ENCODE measurements around the gene NAPB.

Gene NAPB

GRCh38 chr20:23434521-23435313 is 13.4 kb upstream of the NAPB start:
- Histone ChIP-seq H3K4me3 (ENCODE audit: low read length, poor library complexity, severe bottlenecking) (no peak overlapping the region), H3K9me3 (ENCODE audit: insufficient read depth, low read depth, low read length) (no peaks in the 10 kb centered on the region)

GRCh38 chr20:23433628-23434027 is 12.3 kb upstream of the NAPB start:
- H3K9ac ChIP-seq (ENCODE audit: low read depth, low read length, poor library complexity, severe bottlenecking) = no peak overlapping the region
- no peaks in the 10 kb centered on the region for H3K36me3 ChIP-seq (ENCODE audit: insufficient read depth, low read length)
- TF ChIP-seq EZH2phosphoT487 (IDR thresholded peaks at IDR 0.05; ENCODE audit: borderline replicate concordance) = no peak
- TF ChIP-seq CTCF (conservative IDR thresholded peaks at IDR 0.05; ENCODE audit: low read length) = no peak
- H3F3A ChIP-seq (ENCODE audit: low read depth) = no peaks in the 10 kb centered on the region
- no peaks in the 10 kb centered on the region for H3K9me3 ChIP-seq (ENCODE audit: insufficient read depth, low read depth, low read length)
- H4K20me1 ChIP-seq (ENCODE audit: insufficient read depth, low read length, poor library complexity, severe bottlenecking) = no peaks in the 10 kb centered on the region
- H2AFZ ChIP-seq (ENCODE audit: low read length) = no peak overlapping the region
- H3K4me3 ChIP-seq (ENCODE audit: low read length, poor library complexity, severe bottlenecking) = no peak overlapping the region
- H3K4me2 ChIP-seq (ENCODE audit: low read depth, low read length, poor library complexity, severe bottlenecking) = no peak overlapping the region
- H3K79me2 ChIP-seq (ENCODE audit: insufficient read depth, low read length) = no peaks in the 10 kb centered on the region
- H3K9me2 ChIP-seq (replicated peaks; ENCODE audit: low read depth, low read length) = no peaks in the 10 kb centered on the region
- H3K27me3 ChIP-seq (ENCODE audit: insufficient read depth, low read length, poor library complexity, severe bottlenecking) = no peaks in the 10 kb centered on the region
- H3K4me1 ChIP-seq (ENCODE audit: insufficient read depth, low read length, poor library complexity, severe bottlenecking) = no peaks in the 10 kb centered on the region

More at GRCh38 chr20:23434521-23435313, 13.4 kb upstream of the NAPB start:
- no peak overlapping the region for H3K9ac ChIP-seq (ENCODE audit: low read depth, low read length, poor library complexity, severe bottlenecking)
- H3K36me3 ChIP-seq (ENCODE audit: insufficient read depth, low read length) = no peaks in the 10 kb centered on the region
- H3F3A ChIP-seq (ENCODE audit: low read depth) = no peaks in the 10 kb centered on the region
- no peaks in the 10 kb centered on the region for H3K27me3 ChIP-seq (ENCODE audit: insufficient read depth, low read length, poor library complexity, severe bottlenecking)
- no peaks in the 10 kb centered on the region for H4K20me1 ChIP-seq (ENCODE audit: insufficient read depth, low read length, poor library complexity, severe bottlenecking)
- TF ChIP-seq EZH2phosphoT487 (IDR thresholded peaks at IDR 0.05; ENCODE audit: borderline replicate concordance) (no peak), CTCF (conservative IDR thresholded peaks at IDR 0.05; ENCODE audit: low read length) (no peak)
- no peaks in the 10 kb centered on the region for H3K9me2 ChIP-seq (replicated peaks; ENCODE audit: low read depth, low read length)
- H3K4me1 ChIP-seq (ENCODE audit: insufficient read depth, low read length, poor library complexity, severe bottlenecking) = no peaks in the 10 kb centered on the region
- no peak overlapping the region for H2AFZ ChIP-seq (ENCODE audit: low read length)
- no peak overlapping the region for H3K4me2 ChIP-seq (ENCODE audit: low read depth, low read length, poor library complexity, severe bottlenecking)
- no peaks in the 10 kb centered on the region for H3K79me2 ChIP-seq (ENCODE audit: insufficient read depth, low read length)

GRCh38 chr20:23425129-23425528 is 3.8 kb upstream of the NAPB start:
- Histone ChIP-seq H3K79me2 (ENCODE audit: insufficient read depth, low read length) (peaks cover 11% of the 10 kb centered on the region), H3K9me3 (ENCODE audit: insufficient read depth, low read depth, low read length) (no peaks in the 10 kb centered on the region), H3K4me3 (ENCODE audit: low read length, poor library complexity, severe bottlenecking) (no peak overlapping the region), H3K9me2 (replicated peaks; ENCODE audit: low read depth, low read length) (no peaks in the 10 kb centered on the region), H3F3A (ENCODE audit: low read depth) (0 out of 2 replicates have a peak, but pooled peaks cover 5% of the 10 kb centered on the region), H3K4me2 (ENCODE audit: low read depth, low read length, poor library complexity, severe bottlenecking) (no peak overlapping the region), H3K4me1 (ENCODE audit: insufficient read depth, low read length, poor library complexity, severe bottlenecking) (peaks cover 28% of the 10 kb centered on the region), H3K27me3 (ENCODE audit: insufficient read depth, low read length, poor library complexity, severe bottlenecking) (no peaks in the 10 kb centered on the region), H3K36me3 (ENCODE audit: insufficient read depth, low read length) (no peaks in the 10 kb centered on the region), H4K20me1 (ENCODE audit: insufficient read depth, low read length, poor library complexity, severe bottlenecking) (peaks cover 2% of the 10 kb centered on the region), H2AFZ (ENCODE audit: low read length) (no peak overlapping the region), H3K9ac (ENCODE audit: low read depth, low read length, poor library complexity, severe bottlenecking) (no peak overlapping the region)
- TF ChIP-seq CTCF (conservative IDR thresholded peaks at IDR 0.05; ENCODE audit: low read length) = no peak
